Effector memory CD8-positive, alpha-beta T cell (primary cell): ENCODE data around the gene C2CD4D.

Experiments
- ATAC-seq: fragments of 150-1000 bp; cut with Tn5 transposase; replicated peaks from 2 replicates; pipeline ENCODE4 v1.10.0; 2021; ENCODE audit warnings: mild to moderate bottlenecking, moderate library complexity
- DNase-seq, 3 experiments: peaks; one replicate each; pipeline ENCODE4 v3.0.0; 2021
- H3K27ac Mint-ChIP-seq, 2 donors: one replicate each; pipeline ENCODE4 v1.8.0; 2022; ENCODE audit warnings: mild to moderate bottlenecking in 2 of 2, mixed read lengths in 2 of 2, moderate library complexity in 2 of 2
- H3K27me3 Mint-ChIP-seq, 2 donors: one replicate each; pipeline ENCODE4 v1.8.0; 2022; ENCODE audit warnings: mixed read lengths in 2 of 2
- H3K36me3 Mint-ChIP-seq: one replicate; pipeline ENCODE4 v1.8.0; 2022; ENCODE audit warnings: mild to moderate bottlenecking, moderate library complexity, mixed read lengths; ENCODE audit not compliant: insufficient read depth
- H3K4me1 Mint-ChIP-seq, 2 donors: one replicate each; pipeline ENCODE4 v1.8.0; 2022; ENCODE audit warnings: low read depth in 2 of 2, mixed read lengths in 2 of 2
- H3K4me3 Mint-ChIP-seq, 2 donors: one replicate each; pipeline ENCODE4 v1.8.0; 2022; ENCODE audit warnings: mild to moderate bottlenecking in 2 of 2, mixed read lengths in 2 of 2, moderate library complexity in 2 of 2
- H3K9me3 Mint-ChIP-seq, 2 donors: one replicate each; pipeline ENCODE4 v1.8.0; 2022; ENCODE audit warnings: mixed read lengths in 2 of 2

The C2CD4D gene

GRCh38 chr1:151825204-151825603 lies 14.4 kb downstream of the C2CD4D start:
- Mint-ChIP-seq H3K4me1 (peaks cover 43 to 58% of the 10 kb centered on the region in 2 donors), H3K4me3 (peak overlapping the region; percentile 74 to 89), H3K36me3 (peaks cover 29% of the 10 kb centered on the region), H3K27me3 (no peaks in the 10 kb centered on the region), H3K9me3 (no peaks in the 10 kb centered on the region), H3K27ac (peak overlapping the region; percentile 52 to 91)
- DNase-seq (no peak), ATAC-seq (no peak)

DNA sequence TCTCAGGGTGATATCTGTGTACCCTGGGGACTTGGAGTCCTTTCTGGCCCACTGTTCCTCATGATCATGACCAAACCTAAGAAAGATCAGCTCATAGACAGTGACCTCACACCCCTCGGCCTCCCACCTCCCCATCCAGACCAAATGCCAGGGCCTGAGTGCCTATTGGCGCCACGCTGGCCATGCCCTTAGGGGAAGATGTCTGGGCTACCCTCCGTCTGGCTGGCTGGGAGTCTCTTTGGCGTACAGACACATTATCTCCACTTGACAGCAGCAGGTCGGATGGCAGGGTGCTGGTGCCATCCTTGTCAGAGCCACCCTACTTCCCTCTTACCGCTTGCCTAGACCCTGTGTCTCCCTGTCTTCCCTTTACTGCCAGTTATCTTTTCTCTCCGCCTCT lies 16.4 kb downstream of the C2CD4D start:
- Mint-ChIP-seq H3K4me1 (peaks cover 30 to 56% of the 10 kb centered on the region in 2 donors), H3K9me3 (no peaks in the 10 kb centered on the region), H3K4me3 (peak overlapping the region; percentile 8 to 89), H3K27me3 (no peaks in the 10 kb centered on the region), H3K36me3 (peaks cover 18% of the 10 kb centered on the region), H3K27ac (peak overlapping the region; percentile 5 to 91)
- DNase-seq (no peak), ATAC-seq (no peak)

DNA sequence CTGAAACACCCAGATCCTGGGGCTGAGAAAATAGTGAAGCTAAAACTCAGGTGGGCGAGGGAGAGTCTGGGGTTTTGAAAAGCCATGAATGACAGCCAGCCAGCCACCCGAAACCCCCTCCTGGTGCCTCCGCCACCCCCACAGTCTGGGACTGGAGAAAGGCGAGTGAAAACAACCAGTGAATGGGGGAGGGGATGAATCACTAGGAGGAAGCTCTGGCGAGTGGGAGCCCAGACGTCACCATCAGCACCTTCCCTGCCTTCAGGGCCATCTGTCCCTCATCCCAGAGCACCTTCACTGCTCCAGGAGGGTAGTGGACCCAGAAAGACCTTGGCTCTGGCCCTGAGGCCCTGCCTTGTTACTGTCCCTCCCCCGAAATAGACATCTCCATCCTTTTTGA lies 17.2 kb downstream of the C2CD4D start:
- Mint-ChIP-seq H3K4me1 (peaks cover 26 to 52% of the 10 kb centered on the region in 2 donors), H3K36me3 (peaks cover 17% of the 10 kb centered on the region), H3K4me3 (peak overlapping the region; percentile 8 to 89), H3K27ac (peak overlapping the region; percentile 44 to 91), H3K9me3 (no peaks in the 10 kb centered on the region), H3K27me3 (no peaks in the 10 kb centered on the region)
- DNase-seq, result no peak
- peak; percentile 15 for ATAC-seq

DNA sequence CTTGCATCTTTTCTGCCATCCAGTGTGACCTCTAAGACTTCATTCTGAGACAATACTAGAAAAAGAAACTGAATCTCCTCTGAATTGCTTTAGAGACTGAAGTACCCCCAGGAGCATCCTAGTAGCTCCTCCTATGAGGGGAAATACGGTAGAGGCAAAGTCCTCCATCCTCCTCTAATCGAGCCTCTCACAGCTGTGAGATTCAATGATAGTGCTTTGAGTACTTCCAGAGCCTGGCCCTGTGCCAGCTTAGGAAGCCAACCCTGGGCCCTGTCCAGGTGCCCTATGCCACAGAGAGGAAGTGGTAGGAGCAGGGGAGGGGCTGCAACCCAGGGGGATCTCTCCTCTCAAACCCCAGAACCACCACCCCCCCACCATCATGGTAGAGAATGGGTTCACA lies 18.7 kb downstream of the C2CD4D start:
- H3K36me3 Mint-ChIP-seq, result peaks cover 25% of the 10 kb centered on the region
- DNase-seq (peak in 1 of 3 experiments; percentile 34), ATAC-seq (peak; percentile 34)
- H3K27me3 Mint-ChIP-seq, result no peaks in the 10 kb centered on the region
- peaks cover 38 to 60% of the 10 kb centered on the region in 2 donors for H3K4me1 Mint-ChIP-seq
- peak overlapping the region; percentile 33 to 89 for H3K4me3 Mint-ChIP-seq
- H3K9me3 Mint-ChIP-seq, result no peaks in the 10 kb centered on the region
- peak overlapping the region; percentile 52 to 91 for H3K27ac Mint-ChIP-seq

GRCh38 chr1:151819976-151820623 lies 19.5 kb downstream of the C2CD4D start:
- peaks cover 32% of the 10 kb centered on the region for H3K36me3 Mint-ChIP-seq
- no peak for ATAC-seq
- peak overlapping the region; percentile 52 to 91 for H3K27ac Mint-ChIP-seq
- peak overlapping the region in 1 of 2 donors; percentile 89 for H3K4me3 Mint-ChIP-seq
- H3K27me3 Mint-ChIP-seq, result no peaks in the 10 kb centered on the region
- H3K9me3 Mint-ChIP-seq, result no peaks in the 10 kb centered on the region
- DNase-seq, result no peak
- H3K4me1 Mint-ChIP-seq, result peaks cover 41 to 64% of the 10 kb centered on the region in 2 donors

GRCh38 chr1:151819227-151819835 lies 20.3 kb downstream of the C2CD4D start:
- no peak for ATAC-seq
- no peak for DNase-seq
- peaks cover 46 to 72% of the 10 kb centered on the region in 2 donors for H3K4me1 Mint-ChIP-seq
- H3K9me3 Mint-ChIP-seq, result no peaks in the 10 kb centered on the region
- peaks cover 34% of the 10 kb centered on the region for H3K36me3 Mint-ChIP-seq
- H3K4me3 Mint-ChIP-seq, result peak overlapping the region; percentile 47 to 89
- H3K27ac Mint-ChIP-seq, result peak overlapping the region; percentile 44 to 91
- H3K27me3 Mint-ChIP-seq, result no peaks in the 10 kb centered on the region

DNA sequence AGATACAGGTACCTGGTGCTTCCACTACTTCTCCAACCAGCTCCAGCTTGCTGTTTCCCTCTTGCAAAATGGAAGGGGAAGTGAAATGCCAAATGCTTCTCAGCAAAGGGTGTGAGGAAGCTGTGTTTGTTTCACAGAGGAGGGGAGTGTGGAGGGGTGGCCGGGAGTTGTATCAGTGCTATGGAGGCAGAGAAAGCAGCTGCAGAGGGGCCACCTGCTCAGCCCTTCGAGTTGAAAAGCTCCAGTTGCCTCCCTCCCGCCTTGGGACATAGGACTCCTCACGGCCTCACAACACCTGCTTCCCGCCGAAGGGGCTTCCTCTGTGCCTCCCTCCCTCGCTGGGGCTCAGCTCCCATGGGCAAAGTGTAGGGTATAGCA lies 22.3 kb downstream of the C2CD4D start:
- Mint-ChIP-seq H3K9me3 (no peaks in the 10 kb centered on the region), H3K27me3 (no peaks in the 10 kb centered on the region), H3K4me1 (peaks cover 51 to 81% of the 10 kb centered on the region in 2 donors), H3K27ac (peak overlapping the region; percentile 41 to 91), H3K36me3 (peaks cover 45% of the 10 kb centered on the region), H3K4me3 (peak overlapping the region; percentile 62 to 89)
- ATAC-seq (no peak), DNase-seq (no peak)

DNA sequence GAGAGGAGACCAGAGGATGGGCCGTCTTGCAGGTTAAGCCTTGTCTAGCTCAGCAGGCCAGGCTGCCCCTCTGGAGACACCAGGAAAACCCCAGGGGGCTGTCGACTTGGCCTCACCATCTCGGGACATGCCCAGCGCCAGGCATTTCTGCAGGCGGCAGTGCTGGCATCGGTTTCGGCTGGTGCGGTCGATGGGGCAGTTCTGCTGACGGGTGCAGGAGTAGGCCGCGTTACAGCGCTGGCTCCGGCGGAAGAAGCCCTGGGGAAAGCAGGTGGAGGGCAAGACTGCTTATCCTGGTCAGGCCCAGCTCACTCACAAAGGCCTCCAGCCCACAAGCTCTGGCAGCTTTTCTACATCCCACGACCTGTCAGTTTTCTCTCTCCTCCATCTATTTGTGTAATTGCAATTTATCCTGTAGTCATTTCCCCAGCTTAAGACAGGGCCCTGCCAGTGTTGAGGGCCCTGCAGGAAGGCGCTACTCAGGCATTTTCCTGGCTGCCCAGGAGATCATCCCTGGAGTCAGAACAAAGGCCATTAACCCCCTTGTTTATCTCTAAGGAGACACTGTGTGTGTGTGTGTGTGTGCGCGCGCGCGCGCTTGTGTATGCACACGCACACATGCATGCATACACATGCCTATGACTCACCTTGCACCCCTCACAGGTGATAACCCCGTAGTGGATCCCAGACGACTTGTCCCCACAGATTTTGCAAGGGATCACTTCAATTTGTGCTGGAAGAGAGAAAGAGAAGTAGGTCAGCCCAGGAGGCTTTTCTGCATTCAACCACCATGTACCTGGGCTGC lies 22.9 kb downstream of the C2CD4D start:
- H3K4me3 Mint-ChIP-seq, result peak overlapping the region; percentile 77 to 89
- no peaks in the 10 kb centered on the region for H3K9me3 Mint-ChIP-seq
- no peaks in the 10 kb centered on the region for H3K27me3 Mint-ChIP-seq
- DNase-seq (no peak), ATAC-seq (no peak)
- peaks cover 48 to 78% of the 10 kb centered on the region in 2 donors for H3K4me1 Mint-ChIP-seq
- peaks cover 46% of the 10 kb centered on the region for H3K36me3 Mint-ChIP-seq
- peak overlapping the region; percentile 90 to 91 for H3K27ac Mint-ChIP-seq

DNA sequence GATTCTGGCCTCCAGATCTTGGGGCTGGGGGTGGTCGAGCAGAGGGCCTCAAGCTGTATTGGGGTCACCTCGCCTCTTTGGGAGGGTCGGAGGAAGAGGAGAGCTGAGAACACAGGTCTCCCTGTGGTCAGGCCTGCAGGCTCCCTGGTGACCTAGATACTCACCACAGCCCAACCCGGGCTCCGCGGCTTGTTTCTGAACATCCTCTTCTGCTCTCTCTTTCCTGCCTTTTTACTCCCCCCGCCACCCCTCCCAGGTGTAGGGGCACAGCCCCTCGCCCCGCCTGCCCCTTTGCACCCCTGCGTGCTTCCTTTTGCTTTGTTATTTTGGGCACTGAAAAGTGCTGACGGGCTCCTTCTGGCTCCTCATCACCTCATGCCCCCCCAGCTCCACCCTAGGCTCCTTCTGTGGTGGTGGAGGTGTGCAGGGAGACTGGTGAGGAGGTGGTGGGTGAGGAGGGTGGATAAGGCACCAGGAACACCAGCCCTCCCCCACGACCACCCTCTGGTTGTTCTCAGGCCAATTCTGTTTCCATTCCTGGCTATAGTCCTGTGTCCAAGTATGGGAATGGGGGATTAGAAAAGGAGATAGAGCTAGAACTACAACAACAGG lies 23.8 kb downstream of the C2CD4D start:
- DNase-seq (peak; percentile 53 to 78 (median 74)), ATAC-seq (peak; percentile 87)
- Mint-ChIP-seq H3K36me3 (peaks cover 50% of the 10 kb centered on the region), H3K27me3 (no peaks in the 10 kb centered on the region), H3K27ac (peak overlapping the region; percentile 90 to 91), H3K4me1 (peaks cover 39 to 69% of the 10 kb centered on the region in 2 donors), H3K9me3 (no peaks in the 10 kb centered on the region), H3K4me3 (peak overlapping the region; percentile 77 to 89)

DNA sequence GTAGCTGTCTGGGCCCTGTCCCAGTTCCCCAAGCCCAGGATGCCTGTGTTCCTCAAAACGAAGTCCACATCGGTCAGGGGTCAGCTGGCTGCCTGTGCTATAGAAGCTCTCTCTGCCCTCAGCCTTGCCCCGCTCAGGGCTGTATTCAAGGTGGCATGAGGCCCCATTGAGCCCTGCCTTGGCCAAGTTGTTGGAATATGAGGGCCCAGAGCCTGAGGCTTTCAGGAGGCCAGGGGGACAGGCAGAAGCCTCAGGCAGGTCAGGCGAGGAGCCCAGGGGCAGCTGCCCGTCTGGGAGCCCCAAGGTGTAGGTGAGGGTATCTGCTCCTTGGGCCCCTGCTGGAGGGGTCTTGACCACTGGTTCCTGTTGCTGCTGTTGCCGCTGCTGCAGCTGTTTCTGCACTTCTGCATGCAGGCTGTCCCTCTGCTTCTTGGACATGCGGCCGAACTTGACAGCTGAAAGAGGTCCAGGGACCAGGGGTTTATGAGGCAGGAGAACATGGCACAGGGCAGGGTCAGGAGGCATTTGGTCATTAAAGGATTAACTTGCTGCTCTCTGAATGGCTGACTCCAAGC lies 24.6 kb downstream of the C2CD4D start:
- Mint-ChIP-seq H3K9me3 (no peaks in the 10 kb centered on the region), H3K4me3 (peak overlapping the region; percentile 77 to 89), H3K36me3 (peaks cover 54% of the 10 kb centered on the region), H3K27ac (peak overlapping the region; percentile 90 to 91), H3K27me3 (no peaks in the 10 kb centered on the region), H3K4me1 (peaks cover 34 to 61% of the 10 kb centered on the region in 2 donors)
- DNase-seq (no peak), ATAC-seq (no peak)

DNA sequence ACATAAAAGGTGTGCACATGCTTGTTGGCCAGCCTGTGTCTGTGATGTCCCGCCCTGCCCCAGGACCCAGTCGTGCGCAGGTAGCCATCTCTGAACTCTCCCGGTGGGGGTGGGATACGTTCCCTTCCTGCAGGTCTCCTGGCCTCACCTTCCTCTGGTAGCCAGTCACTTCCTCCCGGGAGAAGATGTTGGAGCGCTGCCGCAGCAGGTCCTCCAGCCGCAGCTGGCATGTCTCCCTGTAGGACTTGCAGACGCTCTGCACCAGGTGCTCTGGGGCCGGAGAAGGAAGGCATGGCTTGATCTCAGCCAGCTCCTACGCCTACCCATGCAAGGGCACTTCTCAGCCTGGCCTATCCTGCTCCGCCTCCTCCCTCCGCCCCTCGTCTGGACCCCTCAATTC lies 25.2 kb downstream of the C2CD4D start:
- peak overlapping the region in 1 of 2 donors; percentile 89 for H3K4me3 Mint-ChIP-seq

GRCh38 chr1:151813271-151813977 lies 26.2 kb downstream of the C2CD4D start:
- peak overlapping the region in 1 of 2 donors; percentile 89 for H3K4me3 Mint-ChIP-seq
- no peaks in the 10 kb centered on the region for H3K9me3 Mint-ChIP-seq
- H3K27ac Mint-ChIP-seq, result peak overlapping the region; percentile 14 to 91
- peaks cover 60% of the 10 kb centered on the region for H3K36me3 Mint-ChIP-seq
- DNase-seq (no peak), ATAC-seq (no peak)
- peaks cover 30 to 48% of the 10 kb centered on the region in 2 donors for H3K4me1 Mint-ChIP-seq
- H3K27me3 Mint-ChIP-seq, result no peaks in the 10 kb centered on the region

More for the DNA sequence above, 25.2 kb downstream of the C2CD4D start:
- no peak for DNase-seq
- H3K4me1 Mint-ChIP-seq, result peaks cover 34 to 55% of the 10 kb centered on the region in 2 donors
- H3K36me3 Mint-ChIP-seq, result peaks cover 54% of the 10 kb centered on the region
- H3K9me3 Mint-ChIP-seq, result no peaks in the 10 kb centered on the region
- H3K27me3 Mint-ChIP-seq, result no peaks in the 10 kb centered on the region
- H3K27ac Mint-ChIP-seq, result peak overlapping the region; percentile 90 to 91
- ATAC-seq, result no peak
